Measurements from ENCODE around the gene FUZ.

Gene FUZ

DNA sequence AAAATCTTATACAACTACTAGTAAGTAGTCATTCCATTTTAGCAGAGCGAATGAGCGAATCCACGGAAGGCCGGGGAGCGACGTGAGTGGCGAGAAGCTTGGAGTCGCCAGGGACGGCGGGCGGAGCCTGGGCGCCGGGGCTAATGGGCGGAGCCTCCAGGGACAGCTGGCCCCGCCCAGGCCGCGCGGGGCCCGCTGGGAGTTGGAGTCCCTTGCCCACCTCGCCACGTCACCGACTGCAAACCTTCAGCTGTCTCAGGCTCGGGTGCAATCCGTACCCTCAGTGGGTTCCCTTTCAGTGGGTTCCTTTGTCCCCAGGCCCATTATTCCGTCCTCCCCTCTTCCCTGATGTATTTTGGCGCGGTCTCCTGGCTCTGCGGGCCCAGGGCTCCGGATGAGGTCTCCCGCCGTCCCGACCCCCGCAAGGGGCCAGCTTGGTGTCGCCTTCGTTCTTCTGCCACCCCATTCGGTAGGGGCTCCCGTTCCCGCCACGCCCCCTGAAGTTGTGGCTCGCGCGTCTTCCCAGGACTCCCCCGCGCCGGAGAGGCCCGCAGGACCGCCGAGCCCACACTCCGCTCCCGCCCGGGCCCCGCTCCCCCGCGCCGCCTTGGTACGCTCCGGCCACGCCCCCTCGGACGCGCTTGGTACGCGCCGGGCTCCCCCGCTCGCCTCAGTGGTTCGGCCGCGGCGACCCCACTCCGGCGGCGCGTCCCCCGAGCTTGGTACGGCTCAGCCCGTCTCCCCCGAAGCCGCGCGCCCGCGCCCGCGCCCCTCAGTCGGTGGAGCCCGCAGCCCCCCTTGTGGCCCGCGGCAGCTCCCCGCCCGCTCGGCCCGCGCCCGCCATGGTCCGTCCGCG, 37.6 kb upstream of the FUZ start, which contains the start of gene PTOV1:
PTOV1 (plus strand) TSS at position 673 of the 856 bp plus-strand sequence.
- peak; percentile 89 for DNase-seq

DNA sequence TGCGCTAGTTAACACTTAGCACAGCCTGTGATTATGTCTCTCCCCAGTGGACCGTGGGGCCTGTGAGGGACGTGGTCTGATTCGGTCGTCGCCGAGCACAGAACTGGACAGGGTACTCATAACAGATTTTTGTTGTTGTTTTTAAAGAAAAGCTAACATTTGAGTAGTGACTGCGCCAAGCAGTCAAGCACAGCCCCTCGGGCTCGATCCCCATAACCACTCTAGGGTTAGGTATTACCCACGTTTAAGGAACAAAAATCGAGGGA, 37.1 kb upstream of the FUZ start:
- DNase-seq = no peak

DNA sequence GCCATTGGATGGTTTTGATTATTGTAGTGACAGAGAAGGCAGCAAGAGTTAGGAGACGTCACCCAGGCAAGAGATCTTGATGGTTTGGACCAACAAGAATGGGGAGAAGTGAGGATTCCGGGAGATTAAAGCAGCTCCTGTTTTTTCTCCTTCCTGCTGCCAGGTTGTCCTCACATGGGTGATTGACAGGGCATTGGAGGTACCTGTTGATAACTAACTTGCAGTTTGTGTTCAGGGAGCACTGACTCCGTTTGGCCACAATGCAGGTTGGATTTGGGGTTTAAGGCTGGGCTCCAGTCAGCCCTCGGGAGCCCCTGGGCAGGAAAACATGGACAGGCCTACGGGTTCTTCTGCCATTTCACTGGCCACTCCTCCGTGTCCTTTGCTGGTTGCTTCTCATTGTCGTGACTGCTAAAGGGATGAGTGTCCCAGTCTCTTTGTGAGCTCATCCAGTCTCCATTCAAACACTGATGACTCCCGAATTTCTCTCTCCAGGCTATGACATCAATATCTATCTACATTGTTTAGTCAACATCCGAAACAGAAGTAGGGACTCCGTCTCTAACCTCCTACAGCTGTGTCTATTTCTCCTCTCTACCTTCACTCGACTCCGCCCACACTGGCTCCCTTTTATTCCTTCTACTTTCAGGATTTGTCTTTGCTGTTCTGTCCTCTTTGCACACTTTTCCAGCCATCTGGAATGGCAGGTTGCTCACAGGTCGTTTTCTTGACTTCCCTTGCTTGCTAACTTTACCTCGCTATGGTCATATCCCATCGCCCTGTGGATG, 36.5 kb upstream of the FUZ start:
- DNase-seq = no peak

DNA sequence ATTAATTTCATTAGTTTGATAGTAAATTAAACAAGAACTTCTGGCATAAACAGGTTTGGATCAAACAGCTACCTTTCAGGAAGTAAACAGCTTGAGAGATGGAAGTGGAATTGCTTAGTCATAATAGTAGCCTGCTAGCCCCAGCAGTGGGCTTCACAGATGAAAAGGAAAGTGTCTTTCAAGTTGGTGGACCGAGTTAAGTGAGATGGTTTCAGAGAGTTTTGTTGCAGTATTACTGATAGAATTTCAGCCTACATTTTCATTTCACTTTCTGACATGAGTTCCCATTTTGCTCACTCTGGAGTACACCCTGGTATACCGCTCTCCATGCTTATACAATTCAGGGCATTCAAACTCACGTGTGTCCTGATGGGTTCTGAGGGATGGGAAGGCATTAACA, 35.8 kb upstream of the FUZ start:
- no peak for DNase-seq

DNA sequence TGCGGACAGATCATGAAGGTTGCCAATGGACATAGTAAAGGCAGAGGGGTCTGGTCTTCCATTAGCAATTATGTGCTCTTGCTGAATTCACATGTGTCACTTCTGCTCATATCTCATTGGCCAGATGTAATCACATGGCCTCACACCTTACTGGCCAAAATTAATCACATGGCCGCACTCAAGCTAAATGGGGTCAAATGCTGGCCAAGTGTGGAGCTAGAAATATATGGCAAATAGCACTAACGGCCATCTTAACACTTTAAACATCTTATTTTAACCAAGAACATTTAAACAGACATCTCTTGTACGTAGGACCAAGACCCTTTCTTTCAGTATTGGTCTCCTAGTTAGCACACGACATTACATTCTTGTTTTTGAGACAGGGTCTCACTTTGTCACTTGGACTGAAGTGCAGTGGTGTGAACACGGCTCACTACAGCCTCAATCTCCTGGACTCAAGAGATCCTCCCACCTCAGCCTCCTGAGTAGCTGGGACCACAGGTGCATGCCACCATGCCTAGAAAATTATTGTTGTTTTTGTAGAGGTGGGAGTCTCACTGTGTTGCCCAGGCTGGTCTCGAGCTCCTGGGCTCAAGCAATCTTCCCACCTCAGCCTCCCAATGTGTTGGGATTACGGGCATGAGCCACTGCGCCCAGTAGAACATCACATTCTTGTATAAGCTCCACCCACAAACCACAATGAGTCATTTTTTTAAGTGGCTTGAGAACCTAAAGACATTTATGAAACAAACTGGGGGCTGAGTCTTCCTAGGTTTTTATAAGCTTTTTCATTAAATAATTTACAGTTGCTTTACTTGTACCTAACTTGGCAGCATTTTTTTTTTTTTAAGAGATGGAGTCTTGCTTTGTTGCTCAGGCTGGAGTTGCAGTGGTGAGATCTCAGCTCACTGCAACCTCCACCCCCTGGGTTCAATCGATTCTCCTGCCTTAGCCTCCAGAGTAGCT, 34.9 kb upstream of the FUZ start:
- DNase-seq = no peak

DNA sequence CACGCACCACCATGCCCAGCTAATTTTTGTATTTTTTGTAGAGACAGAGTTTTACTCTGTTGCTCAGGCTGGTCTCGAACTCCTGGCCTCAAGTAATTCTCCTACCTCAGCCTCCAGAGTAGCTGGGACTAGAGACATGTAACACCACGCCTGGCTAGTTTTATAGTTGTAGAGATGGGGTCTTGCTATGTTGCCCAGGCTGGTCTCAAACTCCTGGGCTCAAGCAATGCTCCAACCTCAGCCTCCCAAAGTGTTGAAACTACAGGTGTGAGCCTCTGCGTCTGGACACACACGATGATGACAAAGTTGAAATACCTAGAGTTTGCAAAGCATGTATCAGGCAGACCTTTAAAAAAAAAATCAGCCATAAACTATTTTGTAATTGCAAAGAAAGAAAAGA, 33.3 kb upstream of the FUZ start:
- no peak for DNase-seq

DNA sequence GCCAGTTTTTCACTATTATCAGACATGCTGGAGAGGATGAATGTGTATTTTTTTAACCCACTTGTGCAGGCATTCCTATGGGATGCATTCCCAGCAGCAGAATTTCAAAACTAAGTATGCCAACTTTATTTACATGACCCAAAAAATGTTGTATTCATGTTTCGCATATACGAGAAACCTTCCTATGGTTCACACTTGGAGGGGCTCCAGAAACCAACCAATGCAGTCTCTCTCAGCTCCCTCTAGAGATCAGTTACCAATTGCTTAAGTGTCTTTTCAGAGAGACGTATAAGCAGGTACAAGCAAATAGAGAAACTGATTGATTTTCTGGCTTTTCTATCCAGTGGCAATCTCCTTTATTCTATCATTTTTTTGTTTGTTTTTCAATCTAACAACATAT, 32.3 kb upstream of the FUZ start:
- DNase-seq = no peak

DNA sequence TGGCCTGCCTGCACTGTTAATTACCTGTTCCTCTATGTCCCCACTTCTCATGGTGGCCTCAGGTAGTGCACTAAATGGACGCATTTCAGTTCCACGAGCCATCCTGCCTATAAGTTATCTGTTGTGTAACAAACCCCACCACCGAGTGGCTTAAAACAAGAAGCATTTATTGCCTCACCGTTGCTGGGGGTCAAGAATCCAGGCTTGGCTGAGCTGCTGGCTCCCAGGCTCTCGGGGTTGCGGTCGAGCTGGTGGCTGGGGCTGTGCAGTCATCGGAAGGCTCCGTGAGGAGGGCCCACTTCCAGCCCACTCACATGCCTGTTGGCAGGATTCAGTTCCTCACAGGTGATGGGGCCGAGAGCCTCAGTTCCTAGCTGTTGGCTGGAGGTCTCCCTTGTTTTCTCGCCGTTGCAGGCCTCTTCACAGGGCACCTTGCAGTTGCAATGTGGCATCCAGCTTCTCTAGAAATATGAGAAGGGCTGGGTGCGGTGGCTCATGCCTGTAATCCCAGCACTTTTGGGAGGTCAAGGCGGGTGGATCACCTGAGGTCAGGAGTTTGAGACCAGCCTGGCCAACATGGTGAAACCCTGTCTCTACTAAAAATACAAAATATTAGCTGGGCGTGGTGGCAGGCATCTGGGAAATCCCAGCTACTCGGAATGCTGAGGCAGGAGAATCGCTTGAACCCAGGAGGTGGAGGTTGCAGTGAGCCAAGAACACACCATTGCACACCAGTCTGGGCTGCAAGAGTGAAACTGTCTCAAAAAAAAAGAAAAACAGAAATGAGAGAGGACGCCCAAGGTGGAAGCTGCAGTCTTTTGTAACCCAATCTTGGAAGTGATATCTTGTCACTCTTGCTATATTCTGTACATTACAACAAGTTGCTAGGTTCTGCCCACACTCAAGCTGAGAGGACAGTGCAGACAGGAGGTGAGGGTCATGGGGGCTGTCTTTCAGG, 31.3 kb upstream of the FUZ start:
- DNase-seq = no peak

DNA sequence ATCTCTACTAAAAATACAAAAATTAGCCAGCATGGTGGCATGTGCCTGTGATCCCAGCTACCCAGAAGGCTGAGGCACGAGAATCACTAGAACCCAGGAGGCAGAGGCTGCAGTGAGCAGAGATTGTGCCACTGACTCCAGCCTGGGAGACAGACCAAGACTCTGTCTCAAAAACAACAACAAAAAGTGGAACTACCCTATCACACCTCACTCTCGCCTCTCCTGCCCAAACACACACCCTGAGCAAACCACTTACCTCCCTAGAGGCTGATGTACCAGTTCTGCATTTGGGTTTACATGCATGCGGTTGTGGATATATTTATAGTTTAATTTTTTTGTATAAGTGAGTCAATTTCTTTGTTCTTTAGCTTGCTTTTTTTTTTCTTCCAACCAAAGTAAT, 30.2 kb upstream of the FUZ start:
- no peak for DNase-seq

DNA sequence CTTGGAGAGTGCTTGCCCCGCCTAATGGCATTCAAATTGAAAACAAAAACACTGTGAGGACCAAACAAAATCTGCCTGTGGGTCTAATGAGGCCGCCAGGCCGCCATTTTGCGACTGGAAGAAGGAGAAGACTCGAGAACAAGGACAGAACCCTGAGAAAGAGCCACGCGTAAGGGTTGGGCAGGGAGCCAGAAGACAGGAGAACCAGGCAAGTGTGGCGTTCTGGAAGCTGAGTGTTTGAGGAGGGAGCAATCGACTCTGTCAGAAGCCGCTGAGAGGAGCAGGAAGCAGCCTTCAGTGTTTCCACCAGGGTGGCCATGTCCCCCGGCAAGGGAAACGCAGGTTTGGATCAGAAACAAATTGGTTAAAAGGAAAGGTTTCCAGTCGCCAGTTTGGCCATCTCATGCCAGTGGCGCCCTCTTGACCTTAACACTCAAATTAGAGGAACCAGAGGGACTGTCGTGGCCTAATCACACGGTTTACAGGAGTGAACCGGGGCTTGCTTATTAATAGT, 27.7 kb upstream of the FUZ start:
- DNase-seq = no peak

DNA sequence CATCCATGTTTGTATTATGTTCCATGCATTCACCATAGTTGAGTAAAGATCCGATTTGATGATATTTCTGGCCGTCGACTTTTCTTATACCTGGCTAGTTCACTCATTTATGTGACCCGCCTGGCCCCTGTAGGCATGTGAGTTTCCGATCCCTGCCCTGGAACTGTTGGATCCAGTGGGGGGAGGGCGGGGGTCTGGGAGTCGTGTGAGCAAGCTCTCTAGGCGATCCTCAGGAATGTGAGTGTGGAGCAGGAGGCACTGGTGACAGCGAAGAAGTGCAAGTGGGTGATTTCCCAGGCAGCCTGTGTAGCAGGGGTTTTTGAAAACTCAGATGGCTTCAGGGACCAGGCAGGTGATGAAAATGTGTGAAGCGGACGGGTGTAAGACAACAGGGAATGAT, 27.2 kb upstream of the FUZ start:
- no peak for DNase-seq

DNA sequence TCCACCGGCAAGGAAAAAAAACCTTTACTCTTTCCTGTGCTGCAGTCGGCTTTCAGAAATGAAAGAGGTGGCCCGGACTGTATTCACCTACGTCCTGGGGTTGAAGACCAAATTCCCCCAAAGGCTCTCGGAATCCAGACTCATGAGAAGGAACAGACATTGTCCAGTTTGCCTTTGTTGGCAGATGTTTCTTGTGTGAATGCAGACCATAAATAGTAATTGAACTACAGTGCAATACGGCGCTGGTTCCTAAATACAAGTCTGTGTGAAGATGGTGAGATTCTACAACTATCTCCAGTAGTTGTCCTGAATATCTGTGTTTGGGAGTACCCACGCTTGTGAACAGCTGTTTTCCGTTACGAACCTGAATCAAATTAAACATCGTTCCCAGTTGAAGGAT, 26.6 kb upstream of the FUZ start:
- DNase-seq = no peak

DNA sequence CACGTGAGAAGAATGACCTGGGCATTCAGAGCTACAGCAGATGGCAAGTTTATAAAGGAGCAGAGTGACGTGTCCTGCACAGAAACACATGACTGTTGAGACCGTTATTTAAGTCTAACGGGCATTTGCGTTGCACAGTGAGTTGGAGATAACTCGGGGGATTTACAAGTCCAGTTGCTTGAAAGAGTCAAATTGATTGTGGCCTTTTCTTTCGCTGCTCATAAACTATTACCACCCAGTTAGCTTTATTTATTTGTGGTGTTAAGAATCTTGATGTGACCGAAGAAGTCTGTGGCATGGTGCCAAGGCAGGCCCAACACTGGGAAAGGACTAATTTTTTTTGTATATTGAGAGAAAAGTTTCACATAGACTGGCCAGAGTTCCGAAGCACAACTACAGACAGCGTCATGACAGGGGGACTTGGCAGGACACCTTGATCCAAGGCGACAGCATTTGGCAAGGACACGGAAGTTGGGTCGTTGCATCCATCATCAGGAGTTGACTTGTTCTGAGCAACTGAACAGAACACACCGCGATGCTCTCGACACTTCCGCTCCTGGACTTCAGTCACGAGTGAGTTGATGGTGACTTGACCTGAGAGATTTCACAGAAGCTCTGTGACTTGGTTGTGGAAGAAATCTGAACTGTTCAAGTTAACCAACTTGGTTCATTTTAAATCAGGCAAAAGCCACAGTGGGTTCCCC, 25.9 kb upstream of the FUZ start:
- no peak for DNase-seq

DNA sequence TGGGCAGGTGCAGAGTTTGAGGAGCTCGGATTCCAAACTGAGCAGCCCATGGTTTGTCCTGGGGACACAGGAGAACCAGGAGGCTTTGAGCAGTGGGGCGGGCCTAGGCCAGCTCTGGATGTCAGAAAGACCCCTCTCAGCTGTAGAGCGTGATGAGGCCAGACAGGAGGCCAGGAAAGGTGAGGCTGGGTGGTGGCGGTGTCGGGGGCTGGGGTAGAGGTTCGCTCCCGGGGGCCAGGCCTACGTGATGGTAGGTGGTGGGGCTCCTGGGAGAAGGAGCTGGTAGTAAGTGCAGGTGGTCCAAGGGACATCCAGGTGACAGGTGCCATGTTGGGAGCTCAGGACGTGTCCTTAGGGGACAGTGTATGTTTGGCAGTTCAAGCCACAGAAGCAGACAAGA, 24.3 kb upstream of the FUZ start:
- DNase-seq = no peak

DNA sequence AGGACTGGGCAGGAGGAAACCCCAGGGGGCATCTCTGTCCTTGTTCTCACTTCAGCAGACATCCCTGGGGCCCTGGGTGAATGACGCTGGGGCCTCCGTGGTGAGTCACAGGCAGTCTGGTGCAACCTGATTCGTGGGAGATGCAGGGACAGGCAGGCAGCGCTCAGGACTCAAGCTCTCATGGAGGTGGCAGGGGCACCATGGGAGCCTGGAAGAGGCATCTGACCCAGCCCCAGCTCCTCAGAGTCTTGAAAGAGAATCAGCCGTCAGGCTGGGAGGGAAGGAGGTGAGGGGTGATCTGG, 23.9 kb upstream of the FUZ start:
- no peak for DNase-seq

DNA sequence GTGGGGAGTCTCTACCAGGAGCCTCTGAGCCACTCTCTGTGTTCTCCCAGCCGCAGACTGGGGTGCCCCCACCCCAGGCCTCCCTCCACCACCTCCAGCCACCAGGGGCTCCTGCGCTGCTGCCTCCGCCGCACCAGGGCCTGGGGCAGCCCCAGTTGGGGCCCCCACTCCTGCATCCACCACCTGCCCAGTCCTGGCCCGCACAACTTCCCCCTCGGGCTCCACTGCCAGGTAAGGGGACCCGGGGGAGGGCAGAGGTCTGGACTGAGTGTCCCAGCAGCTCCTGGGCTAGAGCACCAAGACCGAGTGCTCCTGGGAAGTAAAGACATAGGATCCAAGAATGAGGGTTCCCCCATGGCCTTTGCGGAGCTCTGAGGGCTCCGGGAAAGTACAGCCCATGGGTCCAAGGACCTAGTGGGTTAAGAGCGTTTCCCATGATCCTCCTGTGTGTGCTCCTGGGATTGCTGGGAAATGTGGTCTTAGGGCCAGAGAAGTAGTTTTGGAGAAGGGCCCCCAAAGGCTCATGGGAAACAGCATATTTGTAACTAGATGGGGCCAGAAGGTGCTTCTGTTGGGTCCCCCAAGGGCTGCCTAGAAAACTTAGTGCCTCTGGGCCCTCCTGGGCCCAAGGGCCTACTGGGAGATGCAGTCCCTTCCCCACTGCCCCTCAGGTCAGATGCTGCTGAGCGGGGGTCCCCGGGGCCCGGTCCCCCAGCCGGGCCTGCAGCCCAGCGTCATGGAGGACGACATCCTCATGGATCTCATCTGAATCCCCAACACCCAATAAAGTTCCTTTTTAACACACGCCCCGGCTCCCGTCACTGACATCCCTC, 23.3 kb upstream of the FUZ start:
- no peak for DNase-seq

DNA sequence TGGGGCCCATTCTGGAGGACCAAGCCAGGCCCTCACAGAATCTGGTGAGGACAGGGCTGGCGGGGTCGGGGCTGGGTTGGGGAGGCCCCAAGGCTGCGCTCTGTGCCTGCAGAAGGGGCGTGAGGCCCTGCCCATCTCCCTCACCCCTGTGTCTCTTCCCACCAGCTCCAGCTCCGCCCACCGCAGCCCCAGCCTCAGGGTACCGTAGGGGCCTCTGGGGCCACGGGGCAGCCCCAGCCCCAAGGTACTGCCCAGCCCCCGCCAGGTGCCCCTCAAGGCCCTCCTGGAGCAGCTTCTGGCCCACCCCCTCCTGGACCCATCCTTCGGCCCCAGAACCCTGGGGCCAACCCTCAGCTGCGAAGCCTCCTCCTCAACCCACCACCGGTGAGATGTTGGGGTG, 22.5 kb upstream of the FUZ start:
- no peak for DNase-seq

DNA sequence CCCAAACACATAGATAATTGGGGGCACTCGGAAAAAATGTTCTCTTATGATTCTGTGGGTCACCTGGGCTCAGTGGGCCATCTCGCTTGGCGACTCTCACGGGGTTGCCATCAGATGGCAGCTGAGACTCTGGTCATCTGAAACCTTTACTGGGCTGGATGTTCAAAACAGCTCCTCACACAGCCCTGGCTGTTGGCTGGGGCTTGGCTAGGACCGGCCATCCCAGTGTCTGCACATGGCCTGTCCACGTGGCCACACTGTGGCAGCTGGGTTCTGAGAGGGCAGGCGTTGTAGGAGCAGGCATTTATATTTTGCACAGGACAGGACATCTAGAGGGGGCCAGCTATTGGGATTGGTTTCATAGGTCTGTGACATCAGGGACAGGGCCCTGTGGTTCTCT, 20.5 kb upstream of the FUZ start:
- DNase-seq = no peak

DNA sequence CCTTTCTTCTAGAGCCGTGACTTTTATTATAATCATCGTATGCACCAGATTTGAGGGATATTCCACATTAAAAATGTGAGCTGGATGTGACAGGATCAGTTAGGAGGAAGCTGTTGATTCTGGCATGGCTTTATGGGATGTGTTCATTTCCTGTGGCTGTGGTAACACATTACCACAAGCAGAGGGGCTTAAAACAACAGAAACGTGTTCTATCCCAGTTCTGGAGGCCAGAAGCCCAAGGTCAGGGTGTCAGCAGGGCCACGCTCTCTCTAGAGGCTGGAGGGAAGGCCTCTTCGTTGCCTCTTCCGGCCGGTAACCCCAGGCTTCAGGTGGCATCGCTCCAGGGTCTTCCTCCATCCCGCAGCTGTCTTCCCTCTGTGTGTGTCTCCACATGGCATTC, 19.5 kb upstream of the FUZ start:
- DNase-seq = no peak

DNA sequence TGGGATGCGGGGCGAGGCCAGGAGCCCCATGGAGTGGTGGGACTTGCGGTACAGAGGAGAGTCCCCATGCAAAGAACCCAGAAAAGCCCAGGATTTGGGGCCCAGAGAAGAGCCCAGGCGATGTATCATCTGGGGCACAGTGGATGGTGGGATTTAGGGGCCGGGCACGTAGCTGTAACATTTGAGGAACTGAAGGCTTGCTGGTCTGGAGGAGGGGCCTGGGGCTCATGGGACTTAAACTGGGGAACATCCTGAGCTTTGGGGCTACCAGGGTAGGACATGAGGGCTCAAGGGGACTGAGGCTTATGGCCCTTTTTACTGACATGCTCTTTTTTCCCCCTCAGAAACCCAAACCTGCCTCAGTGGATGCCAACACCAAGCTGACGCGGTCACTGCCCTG, 18.5 kb upstream of the FUZ start:
- no peak for DNase-seq

DNA sequence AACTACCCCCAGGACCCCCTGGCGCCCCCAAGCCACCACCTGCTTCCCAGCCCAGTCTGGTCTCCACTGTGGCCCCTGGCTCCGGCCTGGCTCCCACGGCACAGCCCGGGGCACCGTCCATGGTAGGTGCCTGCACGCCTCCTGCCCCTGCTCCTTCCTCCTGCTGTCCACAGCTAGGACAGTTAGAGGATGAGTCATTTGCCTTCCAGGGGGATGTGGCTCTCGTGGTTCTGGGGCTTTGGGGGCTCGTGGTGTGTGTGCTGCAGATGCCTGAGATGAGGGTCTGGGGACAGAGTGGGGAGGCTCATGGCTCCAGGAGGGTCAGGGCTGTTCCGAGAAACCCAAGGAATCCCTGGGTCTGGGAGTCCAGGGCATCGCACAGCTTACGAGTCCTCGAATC, 17.7 kb upstream of the FUZ start:
- DNase-seq = no peak

Measured in NCI-H1105 treated with DMSO at 0.1 percent for 48 hours (cell line).